ENCODE results near the gene MAP4K2.

MAP4K2 gene

GRCh38 chr11:64790205-64791095 is 12.6 kb downstream of the MAP4K2 start:
- ATAC-seq: no peak

GRCh38 chr11:64789331-64790204 is 13.4 kb downstream of the MAP4K2 start:
- no peak for ATAC-seq

- no peak for ATAC-seq
Observed at GRCh38 chr11:64788321-64789215, 14.4 kb downstream of the MAP4K2 start.

GRCh38 chr11:64787526-64788320 is 15.3 kb downstream of the MAP4K2 start:
- peak in 1 of 2 donors; percentile 63 for ATAC-seq

GRCh38 chr11:64786308-64786707 is 16.7 kb downstream of the MAP4K2 start:
- no peak for ATAC-seq

GRCh38 chr11:64784813-64785581 is 18.0 kb downstream of the MAP4K2 start:
- peak in 1 of 2 donors; percentile 27 for ATAC-seq

GRCh38 chr11:64778473-64779298 is 24.3 kb downstream of the MAP4K2 start, which contains the start of gene SF1:
SF1 (minus strand) TSS chr11:64778542; CDS start chr11:64778392, 150 bp downstream.
- ATAC-seq: peak; percentile 89 to 92

- no peak for ATAC-seq
Observed at GRCh38 chr11:64778223-64778472, 24.9 kb downstream of the MAP4K2 start.

GRCh38 chr11:64777449-64778222 is 25.4 kb downstream of the MAP4K2 start:
- peak in 1 of 2 donors; percentile 0 for ATAC-seq

GRCh38 chr11:64776875-64777274 is 26.1 kb downstream of the MAP4K2 start:
- no peak for ATAC-seq

- no peak for ATAC-seq
Observed at GRCh38 chr11:64776425-64776824, 26.6 kb downstream of the MAP4K2 start.

GRCh38 chr11:64774144-64774543 is 28.9 kb downstream of the MAP4K2 start:
- ATAC-seq: no peak

- ATAC-seq: no peak
Observed at GRCh38 chr11:64772303-64773018, 30.6 kb downstream of the MAP4K2 start.

GRCh38 chr11:64771861-64772260 is 31.2 kb downstream of the MAP4K2 start:
- ATAC-seq: no peak

- ATAC-seq: no peak
Observed at GRCh38 chr11:64770120-64770519, 32.9 kb downstream of the MAP4K2 start.

- no peak for ATAC-seq
Observed at GRCh38 chr11:64769283-64769682, 33.7 kb downstream of the MAP4K2 start.

- no peak for ATAC-seq
Observed at GRCh38 chr11:64768300-64768694, 34.7 kb downstream of the MAP4K2 start.

Data from activated CD4-positive, CD25-positive, alpha-beta regulatory T cell treated with anti-CD3 and anti-CD28 coated beads, Interleukin-2, amount 50 U/mL, for 24 hours (primary cell).